HG03460 (cell line): ENCODE measurements around the gene FRMD4A.
"Not testable (repeated sequence)": the region's sequence is repeated elsewhere in the genome, so short reads cannot be mapped to it uniquely, and the experiment has no call there.

Experiments
- ATAC-seq: cut with Tn5 transposase; IDR thresholded peaks from one replicate; pipeline ENCODE4 v1.9.1; 2021; ENCODE audit not compliant: unreplicated experiment

The FRMD4A gene

DNA sequence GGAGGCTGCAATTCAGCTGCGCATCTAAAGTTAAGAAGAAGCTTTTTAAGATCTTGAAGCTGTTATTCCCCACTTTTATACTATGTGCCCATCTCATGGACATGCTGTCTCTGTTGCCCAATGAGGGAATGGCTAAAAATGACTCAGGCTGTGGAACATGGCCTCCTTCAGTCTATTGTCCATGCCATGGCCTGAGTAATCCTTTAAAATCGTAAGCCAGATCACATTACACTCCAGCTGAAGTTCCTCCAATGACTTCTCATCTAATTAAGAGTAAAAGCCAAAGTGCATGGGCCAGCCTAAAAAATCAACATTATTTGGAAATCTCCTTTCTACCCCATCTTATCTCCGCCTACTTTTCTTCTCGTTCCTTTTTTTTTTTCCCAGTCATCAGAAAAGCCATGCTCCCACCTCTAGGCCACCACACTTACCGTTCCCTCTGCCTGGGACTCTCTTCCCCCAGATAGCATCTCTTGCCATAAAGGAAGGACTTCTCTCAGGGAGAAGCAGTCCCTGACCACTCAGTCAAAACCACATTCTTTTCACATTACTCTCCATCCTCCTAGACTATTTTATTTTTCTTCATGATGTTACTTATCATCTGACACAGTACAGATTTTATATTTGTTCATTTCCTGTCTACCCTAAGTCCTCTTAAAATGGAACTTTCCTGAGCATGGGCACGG, 406.5 kb downstream of the FRMD4A start:
- no peak for ATAC-seq

DNA sequence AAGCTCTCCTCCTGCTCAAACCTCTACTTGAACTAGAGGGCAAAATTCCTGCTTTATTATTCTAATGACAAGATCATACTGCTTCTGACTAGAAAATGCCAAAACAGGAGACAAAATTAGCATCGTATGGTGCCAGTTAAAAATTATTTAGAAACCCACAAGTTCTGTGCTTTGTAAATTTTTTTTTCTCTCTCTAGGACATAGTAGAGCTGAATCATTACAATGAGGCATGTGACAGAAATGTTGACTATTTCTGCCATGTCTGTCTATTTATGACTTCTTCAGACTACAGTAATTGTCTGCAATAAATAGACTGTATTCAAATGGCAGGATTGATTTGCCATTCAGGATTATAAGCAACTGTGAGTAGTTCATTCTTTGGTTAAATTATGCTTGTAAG, 408.1 kb downstream of the FRMD4A start:
- ATAC-seq = no peak

DNA sequence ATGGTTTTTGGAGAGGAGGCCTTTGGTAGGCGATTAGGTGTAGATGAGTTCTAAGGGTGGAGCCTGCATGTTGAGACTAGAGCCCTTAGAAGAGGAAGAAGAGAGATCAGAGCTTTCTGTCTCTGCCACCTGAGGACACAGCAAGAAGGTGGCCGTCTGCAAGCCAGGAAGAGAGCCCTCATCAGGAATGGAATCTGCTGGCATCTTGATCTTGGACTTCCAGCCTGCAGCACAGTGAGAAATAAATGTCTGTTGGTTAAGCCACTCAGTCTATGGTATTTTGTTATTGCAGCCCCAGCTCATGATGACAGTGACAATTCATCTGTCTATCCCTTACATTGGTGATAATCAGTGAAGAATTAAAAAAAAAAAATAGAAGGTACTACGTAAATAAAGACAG, 408.8 kb downstream of the FRMD4A start:
- no peak for ATAC-seq

DNA sequence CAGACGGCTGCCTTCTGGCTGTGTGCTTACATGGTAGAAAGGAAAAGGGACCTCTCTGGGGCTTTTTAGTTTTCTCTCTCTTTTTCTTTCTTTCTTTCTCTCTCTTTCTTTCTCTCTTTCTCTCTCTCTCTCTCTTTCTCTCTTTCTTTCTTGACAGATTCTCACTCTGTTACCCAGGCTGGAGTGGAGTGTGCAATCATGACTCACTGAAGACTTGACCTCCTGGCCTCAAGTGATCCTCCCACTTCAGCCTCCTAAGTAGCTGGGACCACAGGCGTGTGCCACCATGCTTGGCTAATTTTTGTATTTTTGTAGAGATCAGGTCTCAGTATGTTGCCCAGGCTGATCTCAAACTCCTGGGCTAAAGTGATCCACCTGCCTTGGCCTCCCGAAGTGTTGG, 409.6 kb downstream of the FRMD4A start:
- not testable (repeated sequence) for ATAC-seq

DNA sequence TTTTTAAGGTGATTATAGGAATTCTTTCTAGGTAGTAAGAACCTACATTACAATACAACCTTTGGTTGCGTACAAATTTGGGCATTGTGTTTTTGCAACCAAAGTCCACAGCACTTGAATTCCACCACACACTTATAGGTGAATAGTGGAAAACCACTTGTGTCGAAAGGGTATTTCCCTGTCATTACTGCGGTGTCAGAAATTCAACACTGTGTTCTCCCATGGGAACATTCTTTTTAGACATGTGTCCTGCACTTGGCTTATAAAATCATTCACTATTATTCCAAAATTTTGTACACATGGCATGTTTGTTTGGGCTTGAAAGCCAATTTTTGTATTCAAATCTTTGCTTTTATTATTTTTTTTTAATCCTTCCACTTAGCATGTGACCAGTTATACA, 410.3 kb downstream of the FRMD4A start:
- no peak for ATAC-seq

DNA sequence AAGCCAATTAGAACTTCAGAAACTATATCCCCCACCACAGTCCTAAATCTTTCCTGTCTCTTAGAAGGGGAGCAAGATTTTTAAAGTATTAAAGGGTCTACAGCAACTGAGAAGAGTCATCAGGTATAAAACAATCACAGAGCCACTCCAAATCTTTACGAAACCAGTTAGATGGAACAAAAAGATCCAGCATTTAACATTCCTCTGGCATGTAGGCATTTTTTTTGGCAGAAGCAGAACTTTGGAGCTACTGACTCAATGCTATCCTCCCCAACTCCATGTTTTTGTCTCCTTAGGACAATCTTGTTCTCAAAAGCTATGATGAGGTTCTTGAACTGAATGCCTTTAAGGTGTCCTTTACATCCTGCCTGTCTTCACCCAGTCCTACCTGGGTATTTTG, 410.7 kb downstream of the FRMD4A start:
- no peak for ATAC-seq

DNA sequence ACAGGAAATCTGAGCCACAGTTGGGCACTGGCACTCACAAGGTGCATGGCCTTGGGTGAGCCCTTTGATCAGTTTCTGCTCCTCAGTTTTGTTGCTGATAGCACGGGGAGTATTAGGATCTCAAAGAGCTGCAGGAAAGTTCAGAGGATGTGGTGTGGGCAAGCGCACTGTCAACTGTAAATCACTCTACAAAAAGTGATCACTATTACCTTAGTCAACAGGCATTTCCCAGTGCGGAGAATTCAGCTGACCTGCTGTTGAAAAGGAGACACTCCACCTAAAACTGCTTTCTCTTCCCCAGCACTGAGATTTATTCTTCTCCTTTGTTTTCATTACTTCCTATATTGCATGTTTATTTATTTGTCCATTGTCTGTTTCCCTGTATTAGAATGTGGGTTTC, 412.9 kb downstream of the FRMD4A start:
- ATAC-seq = no peak

DNA sequence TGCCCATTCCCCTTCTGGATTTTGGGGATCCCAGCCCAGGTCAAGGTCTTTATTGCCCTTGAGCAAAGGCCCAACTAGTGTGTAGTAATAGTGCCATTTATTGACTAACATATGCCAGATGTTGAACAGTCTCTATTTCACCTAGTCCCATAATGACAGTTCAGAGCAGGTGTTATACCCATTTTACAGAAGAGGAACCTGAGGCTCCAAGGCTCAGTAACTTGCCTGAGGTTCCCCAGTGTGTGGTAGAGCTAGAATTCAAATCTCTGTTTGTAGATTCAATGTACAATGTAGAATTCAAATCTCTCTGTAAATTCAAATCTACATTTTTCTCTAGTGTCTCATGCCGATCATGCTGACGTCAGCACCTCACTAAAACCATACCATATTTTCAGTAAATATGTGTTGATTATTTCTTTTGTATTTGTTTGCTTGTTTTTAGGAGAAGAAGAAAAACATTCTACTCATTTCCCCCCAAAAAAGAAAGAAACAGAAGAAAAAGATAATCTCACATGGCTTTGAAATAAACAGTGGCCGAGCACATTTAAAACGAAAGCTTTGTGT, 414.3 kb downstream of the FRMD4A start:
- no peak for ATAC-seq

DNA sequence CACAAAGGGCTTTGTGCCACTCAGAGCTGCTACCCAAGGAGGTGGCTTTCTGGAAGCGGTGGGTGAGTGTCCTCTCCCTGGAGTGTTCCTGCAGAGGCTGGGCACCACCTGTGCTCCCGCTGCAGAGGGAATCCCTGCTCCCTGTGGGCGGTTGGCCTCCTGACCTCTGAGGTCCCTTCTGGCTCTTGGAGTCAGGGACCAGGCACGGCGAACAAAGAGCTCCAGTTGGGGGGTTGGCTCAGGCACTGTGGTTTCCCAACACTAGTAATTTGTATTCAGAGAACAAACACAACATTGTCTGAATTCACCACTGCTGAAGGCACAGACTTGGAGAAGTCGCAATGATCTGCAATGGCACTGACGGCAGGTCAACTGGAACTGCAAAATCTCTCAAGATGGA, 415.0 kb downstream of the FRMD4A start:
- ATAC-seq = no peak

DNA sequence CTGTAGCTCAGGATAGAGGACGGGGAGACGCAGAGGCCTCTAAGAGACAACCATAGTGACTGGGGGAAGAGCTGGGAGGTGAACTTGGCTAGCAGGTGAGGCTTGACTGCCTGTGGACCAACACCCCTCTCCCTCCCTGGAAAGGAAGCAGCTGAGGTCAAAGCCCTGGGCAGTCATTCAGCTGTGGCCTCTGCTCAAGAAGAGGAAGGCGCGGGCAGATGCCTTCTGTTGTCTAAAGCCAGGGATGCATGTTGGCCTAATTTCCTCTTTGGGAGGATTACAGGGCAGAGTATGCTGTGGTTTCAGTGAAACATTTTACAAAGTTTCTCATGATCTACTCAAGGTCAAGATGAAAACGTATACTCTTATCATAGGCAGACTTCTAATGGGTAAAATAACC, 416.8 kb downstream of the FRMD4A start:
- ATAC-seq = no peak

DNA sequence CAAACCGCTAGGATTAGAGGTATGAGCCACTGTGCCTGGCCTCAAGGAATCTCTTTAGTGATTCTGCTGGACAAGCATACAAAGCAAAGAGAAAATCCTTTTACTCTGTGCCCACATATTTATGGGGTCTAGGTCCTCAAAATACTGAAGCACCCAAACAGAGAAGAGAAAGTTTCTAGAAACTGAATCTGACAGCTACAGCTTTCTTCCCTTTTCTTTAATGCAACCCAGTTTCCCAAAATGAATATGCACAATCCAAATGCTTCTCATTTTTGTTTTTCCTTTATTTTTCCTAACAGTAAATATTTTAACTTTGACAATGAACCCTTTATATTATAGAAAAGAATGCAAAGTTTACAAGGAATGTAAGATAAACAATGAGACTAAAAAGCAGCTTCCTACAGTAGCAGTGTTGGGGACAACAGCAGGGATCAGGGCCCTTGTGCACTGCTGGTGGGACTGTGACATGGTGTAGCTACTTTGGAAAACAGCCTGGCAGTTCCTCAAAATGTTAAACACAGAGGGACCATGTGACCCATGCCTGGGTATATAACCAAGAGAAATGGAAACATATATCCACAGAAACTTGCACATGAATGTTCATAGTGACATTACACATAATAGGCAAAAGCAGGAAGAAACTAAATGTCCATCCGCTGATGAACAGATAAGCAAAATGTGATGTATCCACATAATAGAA, 418.8 kb downstream of the FRMD4A start:
- ATAC-seq = no peak

DNA sequence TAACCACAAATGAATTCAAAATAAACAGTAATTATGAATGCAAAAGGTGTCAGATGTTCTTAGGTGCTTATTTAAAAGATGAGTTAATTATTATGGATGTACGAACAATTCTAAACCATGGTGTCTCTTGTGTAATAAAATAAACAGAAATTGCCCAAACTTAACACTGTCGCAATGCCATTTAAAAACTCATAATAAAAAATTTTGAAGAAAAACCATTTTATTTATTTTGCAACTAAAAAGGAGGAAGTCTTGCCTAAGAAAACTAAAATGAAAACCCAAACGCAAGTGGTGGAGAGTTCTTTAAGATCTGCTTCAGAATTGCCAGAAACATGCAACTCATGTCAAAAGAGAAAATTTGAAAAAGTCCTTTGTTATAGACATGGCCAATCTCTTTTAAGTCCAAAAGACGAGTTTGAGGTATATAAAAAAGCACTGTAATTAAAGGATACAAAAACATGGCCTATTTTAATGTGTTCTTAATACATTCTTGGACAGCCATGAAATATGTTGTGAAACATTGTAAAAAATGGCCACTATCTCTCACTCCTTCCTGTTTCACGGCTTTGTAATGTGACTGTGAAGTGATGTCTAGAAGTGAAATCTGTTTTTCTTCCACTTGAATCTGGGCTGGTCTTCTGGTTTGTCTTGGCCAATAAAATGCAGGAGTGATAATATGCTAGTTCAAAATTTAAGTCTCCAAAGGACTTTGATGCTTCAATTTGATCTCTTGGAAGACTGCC, 421.0 kb downstream of the FRMD4A start:
- ATAC-seq = no peak

DNA sequence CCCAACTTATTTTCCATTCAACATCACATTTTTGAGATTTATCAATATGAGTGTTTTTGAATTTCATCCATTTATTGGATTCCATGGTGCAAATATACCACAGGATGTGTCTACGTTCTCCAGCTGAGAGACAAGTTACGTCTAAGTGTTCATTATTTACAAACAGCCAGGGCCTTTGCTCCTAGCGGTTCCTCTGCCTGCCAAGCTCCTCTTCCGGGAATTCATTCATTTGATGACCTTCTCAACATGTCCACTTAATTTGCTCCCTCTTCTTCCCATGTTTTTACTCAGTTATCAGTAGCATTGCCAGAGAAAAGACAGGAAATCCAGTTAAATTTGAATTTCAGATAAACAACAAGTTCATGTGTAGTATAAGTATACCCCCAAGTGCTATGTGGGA, 422.2 kb downstream of the FRMD4A start:
- ATAC-seq = no peak

DNA sequence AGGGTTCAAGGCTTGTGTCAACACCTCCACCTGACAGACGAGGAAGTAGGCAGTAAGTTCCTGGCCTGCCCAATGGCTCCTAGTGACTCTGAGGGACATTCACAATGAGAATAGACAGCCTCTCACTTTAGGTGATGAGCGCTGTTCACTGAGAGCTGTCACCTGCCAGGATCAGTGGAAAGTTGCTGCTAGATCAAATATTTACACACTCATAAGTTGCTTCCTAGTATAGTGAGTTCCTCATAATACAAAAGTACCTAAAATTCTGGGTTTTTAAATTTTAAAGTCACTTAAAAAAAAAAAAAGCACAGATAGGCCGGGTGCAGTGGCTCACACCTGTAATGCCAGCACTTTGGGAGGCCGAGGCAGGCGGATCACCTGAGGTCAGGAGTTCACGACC, 423.2 kb downstream of the FRMD4A start:
- no peak for ATAC-seq

DNA sequence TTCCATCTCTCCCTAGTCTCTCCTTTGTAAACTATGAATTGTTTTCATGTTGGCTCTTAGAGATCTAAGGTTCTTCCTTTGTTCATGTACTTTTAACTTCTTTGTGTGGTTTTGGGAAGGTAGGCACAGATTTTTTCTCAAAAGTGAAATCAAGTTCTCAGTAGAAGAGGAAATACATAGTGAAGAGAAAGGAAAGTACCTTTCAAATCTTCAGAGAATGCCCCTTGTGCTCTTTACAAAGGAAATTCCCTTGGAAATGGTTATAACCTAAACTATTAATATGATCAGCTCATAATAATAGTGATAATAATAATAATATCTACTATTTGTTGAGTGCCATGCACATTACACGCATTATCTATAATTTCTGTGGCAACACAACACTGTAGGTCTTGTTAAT, 425.4 kb downstream of the FRMD4A start:
- ATAC-seq = no peak

DNA sequence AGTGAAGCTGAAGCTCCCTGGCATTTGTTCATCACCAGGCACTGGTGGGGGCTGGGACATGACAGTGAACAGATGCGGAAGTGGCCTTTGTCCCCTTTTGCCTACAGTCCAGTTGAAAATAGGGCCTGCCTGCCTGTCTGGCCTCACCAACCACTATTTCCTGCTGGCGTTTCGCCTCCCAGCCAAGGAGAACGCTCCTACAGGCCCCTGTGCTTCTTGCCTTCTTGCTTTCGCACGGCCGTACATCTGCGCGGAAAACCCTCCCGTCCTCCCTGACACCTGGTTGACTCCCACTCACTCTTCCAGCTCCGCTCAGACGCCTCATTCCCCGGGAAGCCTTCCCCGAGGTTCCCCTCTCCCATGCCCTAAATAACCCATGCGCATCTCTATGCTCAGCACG, 426.7 kb downstream of the FRMD4A start:
- no peak for ATAC-seq

DNA sequence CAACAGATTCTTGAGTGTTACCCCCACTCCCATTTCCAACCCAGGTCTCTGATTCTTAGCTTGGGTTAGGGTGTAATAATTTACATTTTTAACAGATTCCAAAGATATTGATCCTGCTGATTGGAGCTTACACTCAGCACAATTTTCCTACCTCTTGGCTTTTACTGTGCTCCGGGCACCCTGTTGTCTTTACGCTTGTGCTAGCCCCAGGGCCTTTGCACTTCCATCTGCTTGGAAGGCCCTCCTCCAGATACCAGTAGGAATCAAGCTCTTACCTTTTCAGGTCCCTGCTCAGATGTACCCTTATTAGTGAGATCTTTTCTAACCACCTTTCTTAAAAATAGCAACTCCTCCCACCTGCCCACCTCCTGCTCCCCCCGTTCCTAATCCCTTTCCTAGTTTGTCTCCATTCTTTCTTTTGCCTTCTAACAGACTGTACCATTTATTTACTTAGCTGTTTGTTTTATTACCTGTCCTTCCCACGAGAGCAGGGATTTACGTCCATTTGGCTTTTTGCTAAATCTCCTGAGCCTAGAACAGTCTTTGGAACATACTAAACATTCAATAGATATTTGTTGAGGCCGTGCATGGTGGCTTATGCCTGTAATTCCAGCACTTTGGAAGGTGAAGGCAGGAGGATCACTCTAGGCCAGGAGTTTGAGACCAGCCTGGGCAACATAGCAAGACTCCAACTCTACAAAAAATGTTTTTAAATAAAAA, 427.7 kb downstream of the FRMD4A start:
- no peak for ATAC-seq

DNA sequence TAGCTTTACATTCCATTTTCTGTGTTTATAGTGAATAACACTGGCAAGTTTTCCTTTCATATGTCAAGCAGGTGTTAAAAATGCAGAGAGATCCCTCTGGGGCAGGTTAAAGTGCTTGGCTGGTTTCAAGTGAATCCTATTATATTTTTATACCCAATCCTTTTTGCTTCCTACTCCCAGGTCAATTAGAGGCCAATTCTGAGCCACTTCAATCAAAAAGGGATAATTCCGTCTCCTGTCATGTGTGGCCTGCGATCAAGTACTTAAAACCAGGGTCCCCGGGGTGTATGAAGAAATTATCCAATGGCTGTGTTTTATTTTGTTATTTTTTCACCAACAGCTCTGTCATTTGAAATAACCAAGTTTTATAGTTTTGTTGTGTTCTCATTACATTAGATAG, 430.8 kb downstream of the FRMD4A start:
- no peak for ATAC-seq

DNA sequence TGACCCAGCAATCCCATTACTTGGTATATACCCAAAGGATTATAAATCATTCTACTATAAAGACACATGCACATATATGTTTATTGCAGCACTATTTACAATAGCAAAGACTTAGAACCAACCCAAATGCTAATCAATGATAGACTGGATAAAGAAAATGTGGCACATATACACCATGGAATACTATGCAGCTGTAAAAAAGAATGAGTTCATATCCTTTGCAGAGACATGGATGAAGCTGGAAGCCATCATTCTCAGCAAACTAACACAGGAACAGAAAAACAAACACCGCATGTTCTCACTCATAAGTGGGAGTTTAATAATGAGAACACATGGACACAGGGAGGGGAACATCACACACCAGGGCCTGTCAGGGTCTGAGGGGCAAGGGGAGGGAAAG, 434.6 kb downstream of the FRMD4A start:
- ATAC-seq = not testable (repeated sequence)

DNA sequence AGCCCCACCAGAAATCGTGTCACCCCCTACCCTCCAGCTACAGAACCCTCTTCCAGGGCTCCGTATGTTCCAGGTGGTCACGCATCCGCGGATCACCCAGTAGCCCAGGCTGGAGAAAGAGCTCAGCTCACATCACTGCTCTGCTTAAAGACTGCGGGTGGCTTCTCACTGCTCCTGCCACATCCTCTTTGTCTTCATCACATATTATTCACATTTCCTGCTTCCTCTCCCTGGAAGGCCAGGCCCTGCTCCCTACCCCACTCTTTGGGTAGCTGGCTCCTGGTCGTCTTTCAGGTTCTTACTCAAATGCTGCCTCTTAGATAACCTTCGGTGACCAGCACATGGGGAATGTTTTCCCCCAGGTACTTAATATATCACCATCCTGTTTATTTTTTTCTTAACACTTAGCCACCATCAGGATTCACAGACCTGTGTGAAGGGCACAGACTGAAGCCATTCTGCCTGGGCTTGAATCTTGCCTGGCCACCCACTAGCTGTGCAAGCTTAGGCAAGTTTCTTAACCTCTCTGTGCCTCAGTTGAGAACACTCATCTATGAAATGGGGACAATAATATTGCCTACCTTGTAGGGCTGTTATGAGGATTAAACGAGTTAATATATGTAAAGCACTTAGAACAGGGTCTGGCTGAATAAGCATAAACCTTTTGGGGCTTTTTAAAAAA, 436.2 kb downstream of the FRMD4A start:
- ATAC-seq = no peak

DNA sequence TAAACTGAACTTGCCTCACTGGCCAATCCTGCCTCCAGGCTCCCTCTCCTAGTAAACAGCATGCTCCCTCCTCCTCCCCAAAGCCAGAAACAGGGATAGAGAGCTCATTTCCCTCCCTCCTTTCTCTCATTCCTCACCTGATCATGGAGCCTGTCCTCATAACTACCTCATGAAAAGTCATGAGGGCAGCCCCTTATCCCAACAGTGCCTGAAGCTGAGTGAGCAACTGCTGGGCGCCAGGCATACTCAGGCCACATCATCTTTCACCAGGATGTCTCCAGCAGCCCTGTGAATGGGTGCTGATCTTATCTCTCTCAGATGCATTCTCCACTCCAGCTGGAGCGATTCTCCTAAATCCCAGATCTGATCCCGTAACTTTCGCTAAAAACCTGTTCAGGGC, 436.8 kb downstream of the FRMD4A start:
- no peak for ATAC-seq
